ENCODE measurements around the gene TCERG1L.
"Not testable (repeated sequence)": the region's sequence is repeated elsewhere in the genome, so short reads cannot be mapped to it uniquely, and the experiment has no call there.

Gene TCERG1L

DNA sequence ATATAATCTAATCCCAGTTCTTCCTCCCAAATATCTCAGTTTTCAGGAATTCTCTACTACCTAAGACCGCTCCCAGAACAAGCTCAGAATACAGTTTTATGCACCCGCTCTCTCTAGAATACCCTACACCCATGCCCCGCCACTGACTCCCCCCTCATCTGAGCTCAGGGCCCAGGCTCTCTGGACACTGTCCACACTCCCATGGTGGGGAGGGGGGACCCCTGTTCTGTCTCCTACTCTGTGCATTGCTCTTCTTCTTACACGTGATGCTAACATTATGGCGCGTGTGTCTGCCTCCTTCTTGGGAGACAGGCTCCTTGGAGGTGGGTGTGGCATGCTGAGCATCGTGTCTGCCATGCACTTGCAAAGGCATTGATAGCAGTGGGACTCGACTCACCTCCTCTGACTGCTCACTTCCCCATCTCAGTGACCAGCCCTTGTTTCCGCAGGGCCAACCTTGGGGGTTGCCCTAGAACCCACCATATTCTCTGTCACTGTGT lies 127.9 kb downstream of the TCERG1L start:
- DNase-seq (ENCODE audit: low read depth): no peak

DNA sequence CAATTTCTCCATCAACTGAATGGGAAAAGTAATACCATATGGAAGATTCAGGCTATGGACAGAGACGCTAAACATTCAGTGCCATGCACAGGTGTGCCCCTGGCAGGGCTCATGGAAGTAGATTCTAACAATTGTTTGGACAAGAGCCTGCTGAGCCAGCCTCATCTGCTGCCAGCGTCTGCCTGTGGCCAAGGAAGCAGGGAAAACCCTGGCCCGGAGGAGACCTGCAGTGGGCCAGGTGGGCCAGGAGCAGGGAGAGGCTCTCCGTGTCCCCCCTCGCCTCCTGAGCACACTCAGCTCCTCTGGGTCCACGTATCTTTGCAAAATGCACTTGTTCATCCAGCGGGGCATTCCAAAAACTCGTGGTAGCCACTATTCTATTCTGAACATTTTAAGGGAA lies 130.1 kb downstream of the TCERG1L start:
- no peak for DNase-seq (ENCODE audit: low read depth)

DNA sequence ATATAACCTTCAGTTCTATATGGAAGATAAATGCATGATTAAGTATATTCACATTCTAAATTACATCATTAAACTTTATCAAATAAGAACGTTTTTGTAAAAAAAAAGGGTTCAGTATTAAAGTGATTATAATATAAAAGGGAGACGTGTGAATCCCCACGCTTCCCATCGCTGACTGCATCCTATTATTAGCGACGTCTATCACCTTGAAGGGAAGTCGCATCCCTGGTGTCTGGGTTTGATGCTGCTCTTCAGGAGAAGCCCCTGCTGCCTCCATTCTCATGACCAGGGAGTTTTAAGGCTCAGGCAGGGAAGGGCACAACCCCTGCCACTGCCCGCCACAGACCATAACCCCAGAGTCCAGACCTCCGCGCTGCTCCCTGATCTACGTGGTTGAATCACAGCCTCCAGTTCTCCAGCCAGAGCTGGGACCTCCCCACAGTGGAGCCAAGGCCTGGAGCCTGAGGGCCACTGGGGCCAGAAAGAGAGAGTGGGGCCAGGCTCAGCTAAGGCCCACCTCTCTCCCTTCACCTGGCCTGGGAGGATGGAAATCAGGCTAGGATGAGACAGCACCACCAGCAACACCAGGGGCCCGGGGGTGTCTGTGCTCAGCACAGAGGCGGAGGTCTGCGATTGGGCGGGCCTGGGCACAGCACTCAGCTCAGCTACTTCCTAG lies 130.6 kb downstream of the TCERG1L start:
- no peak for DNase-seq (ENCODE audit: low read depth)

DNA sequence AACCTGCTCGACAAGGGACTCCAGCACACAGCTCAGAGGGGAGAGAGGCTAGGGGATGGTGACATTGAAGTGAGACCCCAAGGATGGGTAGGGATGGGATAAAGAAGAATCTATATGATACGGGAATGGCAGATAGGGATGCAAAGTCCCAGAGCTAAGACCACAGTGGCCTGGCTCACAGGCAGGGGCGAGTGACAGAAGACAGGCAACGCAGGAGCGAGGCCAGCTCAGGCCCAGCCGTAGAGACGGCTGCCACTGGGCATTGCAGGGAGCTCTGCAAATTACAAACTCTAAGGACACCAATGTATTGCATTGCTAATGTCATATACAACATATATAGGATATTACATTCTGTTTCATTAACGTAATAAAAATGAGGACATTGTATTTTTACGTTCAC lies 131.4 kb downstream of the TCERG1L start:
- DNase-seq (ENCODE audit: low read depth): no peak

DNA sequence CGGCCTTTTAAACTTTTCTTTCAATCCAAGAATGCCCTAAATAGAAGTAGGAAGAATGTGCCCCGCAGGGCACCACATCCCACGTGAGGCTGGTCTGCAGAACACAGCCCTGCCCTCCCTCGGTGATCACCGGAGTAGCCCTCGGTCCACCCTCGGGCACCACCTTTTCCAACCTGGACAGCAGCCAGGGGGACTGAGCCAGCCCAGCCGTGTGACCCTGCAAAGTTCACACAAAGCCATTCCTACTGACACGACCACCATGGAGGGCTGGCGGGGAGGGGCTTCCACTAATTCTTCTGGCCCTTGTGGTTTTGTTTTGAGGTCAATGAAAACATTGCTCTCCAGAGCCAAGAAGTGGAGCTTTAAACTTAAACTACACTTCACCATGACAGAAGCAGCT lies 132.2 kb downstream of the TCERG1L start:
- no peak for DNase-seq (ENCODE audit: low read depth)

DNA sequence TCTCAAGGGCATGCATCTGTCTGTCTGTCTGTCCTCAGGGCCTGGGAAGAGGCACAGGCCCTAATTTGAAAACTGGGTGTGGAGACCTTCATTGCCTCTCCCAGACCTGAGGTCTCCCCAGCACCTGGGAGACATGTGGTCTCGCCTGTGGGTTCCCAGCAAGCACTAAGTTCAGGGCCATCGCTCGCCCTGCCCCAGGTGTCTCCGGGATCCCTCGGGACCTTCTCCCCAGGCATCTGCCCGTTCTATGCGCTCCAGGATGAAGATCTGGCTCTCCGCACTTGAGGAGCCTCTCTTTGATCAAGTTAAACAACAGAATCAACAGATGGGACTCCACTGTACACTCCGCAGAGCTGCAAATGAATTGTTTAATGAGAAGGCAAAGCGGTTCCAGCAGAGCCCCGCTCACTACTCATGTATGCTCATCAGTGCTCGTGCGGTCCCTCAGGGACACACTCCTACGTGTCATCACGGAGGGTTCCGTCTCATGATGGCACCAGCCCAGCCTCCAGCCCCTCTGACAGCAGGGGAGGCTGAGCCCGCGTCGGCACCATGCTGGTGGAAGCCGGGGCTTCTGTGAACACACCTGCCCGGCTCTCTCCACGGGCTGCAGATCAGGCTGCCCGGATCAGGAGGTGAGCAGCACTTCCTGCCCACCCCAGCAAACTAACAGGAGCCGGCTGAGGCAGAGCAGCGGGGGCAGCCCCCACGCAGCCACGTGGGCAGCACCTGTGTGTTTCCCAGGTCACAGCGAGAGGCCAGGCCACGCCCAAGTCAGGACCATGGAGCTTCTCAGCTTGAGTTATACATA lies 132.8 kb downstream of the TCERG1L start:
- DNase-seq (ENCODE audit: low read depth): no peak

DNA sequence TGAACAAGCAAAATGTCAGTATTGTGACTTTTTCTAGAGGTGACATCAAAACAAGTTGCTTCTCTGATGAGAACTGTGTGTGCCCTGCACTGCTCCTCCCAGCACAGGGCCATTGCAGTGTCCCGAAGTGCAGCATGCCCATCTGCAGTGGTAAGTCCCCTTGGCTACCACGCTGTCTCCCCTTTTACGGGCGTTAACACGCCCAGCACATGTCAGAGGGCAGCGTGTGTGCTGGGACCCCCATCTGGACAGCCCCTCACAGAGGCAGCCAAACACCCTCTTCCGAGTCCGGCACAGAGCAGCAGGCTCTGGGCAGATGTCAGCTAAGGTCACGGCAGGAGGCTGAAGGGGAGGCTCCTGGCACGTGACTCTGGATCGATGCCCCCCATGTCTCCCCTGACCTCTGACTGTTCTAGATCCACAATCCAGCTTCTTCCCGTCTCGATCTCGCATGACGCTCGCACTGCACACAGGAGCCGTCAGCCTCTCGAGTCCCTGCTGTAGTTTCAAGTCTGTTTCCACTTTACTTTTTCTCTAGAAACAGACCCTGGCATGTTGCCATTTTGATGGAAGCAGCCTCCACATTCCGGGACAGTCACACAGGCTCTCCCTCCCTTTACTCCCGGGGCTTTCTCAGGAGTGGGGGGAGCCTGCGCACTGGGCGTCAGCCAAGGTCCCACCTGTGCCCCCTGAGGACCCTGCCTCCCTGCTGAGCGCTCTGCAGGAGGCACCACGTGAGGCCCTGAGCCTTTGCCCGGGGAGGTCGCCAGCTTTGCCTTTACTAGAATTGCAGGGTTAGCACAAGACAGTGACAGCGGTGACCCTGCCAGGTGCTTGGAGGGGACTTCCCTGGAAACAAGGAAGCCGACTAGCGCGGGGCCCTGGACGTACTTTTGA lies 133.8 kb downstream of the TCERG1L start:
- no peak for DNase-seq (ENCODE audit: low read depth)

DNA sequence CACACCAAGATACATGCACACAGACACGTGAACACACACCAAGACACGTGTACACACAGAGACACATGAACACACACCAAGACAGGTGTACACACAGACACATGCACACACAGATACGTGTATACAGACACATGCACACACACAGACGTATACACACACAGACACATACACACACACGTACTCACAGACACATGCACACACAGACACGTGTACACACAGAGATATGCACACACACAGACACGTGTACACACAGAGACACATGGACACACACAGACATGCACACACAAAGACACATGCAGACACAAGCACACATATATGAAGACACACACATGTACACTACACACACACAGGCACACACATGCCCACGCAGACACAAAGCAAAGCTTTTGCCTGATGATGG lies 134.6 kb downstream of the TCERG1L start:
- DNase-seq (ENCODE audit: low read depth): no peak

DNA sequence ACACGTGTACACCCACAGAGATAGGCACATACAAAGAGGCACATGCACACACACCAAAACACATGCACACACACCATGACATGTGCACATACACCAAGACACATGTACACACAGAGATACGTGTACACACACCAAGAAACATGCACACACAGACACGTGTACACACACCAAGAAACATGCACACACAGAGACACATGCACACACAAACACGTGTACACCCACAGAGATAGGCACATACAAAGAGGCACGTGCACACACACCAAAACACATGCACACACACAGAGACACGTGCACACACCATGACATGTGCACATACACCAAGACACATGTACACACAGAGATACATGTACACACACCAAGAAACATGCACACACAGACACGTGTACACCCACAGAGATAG lies 135.2 kb downstream of the TCERG1L start:
- not testable (repeated sequence) for DNase-seq (ENCODE audit: low read depth)

DNA sequence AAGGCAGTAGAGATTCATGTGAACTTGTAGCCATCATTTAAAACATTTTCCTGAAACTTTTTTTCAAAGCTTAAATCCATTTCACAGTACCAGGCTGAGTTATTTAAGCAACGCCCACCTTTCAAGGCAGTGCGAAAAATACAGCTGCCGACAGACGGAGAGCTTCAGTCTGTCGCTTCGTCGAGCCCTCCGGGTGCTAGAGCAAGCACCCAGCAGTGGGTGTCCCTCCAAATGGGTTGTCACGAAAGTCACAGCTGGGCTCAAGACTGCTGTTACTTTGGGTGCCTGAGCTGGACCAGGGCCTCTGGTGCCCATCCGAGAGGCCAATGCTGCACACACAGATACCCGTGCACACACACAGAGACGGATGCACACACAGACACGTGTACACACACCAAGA lies 135.6 kb downstream of the TCERG1L start:
- no peak for DNase-seq (ENCODE audit: low read depth)

DNA sequence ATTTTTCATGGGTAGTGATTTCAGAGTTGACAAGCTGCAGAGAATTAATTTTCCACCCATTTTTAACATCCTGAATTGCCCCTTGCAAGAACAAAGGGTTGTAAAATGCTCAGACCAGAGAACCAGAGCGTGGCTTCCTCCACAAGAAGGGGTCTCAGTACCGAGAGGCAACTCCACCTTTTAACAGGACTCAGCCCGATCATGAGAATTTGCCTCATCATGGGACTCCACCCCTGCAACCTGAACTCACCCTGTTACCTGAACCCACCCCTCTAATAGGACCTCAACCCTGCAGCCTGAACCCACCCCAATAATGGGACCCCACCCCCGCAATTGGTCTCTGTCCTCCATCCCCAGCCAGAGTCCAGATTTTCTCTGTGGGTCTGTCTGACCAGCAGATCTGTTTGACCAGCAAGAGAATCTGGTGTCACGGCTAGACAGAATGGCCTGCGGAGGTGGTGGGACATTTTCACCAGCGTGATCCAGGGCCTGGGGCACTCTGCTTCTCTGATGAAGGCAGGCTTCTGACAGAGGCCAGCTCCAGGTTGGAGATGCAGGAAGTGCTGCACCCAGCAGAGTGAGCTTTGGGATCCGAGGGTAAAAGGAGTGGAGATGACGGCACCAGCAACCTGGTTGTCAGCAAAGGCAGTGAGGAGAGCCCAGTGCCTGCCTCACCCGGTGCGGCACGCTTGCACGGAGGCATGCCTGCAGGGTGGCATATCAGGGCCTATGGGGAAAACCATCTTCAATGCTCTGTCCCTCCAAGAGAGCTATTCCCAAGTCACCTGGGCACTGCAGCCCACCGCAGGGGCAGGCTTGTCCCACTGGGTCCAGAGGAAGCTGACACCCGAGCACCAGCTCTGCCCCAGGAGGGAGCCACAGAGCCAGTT lies 136.6 kb downstream of the TCERG1L start:
- DNase-seq (ENCODE audit: low read depth): no peak

DNA sequence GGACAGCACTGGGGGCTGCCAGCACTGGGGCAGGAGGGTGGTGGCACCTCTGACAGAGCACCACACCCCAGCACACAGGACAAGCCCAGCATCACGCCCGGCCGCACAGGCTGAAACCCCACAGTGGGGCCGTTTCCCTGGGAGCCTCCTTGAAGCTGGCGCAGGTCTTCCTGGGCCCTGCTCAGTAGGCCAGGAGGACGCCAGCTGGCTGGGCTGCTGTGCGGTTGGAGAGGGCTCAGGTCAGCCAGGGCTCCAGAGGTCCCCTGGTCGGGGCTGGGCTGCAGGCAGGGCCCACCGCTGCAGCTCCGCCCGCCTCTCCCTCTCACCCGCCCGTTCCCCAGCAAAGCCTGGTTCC lies 137.3 kb downstream of the TCERG1L start:
- DNase-seq (ENCODE audit: low read depth): no peak

DNA sequence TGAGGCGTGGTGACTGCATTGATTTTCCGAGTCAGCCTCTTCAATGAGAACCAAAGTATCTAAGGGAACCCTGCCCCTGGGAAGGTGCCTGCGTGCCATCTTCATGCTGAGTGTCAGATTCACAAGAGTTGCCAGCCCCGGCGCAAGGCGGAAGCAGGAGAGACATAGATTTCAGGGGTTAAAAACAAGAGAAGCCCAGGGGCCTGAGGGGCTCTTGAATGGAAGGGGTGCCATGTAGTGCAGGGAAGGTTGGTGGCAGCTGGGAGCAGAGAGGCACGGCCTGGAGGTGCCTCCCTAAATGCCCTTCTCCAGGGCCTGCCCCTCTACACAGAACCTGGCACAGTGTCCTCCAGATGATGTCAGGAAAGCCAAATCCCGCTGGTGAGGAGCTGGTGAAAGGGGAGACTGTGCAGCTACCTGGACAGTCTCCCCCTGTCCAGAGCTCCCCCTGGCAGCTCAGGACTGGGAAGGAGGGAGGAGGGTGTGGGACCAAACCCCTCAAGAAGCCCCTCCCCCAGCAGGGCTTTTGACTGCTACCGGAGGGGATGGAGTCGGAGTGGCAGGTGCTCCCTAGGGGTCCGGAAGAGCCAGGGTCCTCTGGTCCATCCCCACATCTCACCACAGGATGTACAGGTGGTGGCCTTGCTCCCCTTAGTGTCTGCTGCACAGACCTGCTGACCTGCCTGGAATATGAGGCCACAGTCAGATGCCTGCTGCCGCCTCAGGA lies 137.9 kb downstream of the TCERG1L start:
- DNase-seq (ENCODE audit: low read depth): no peak

DNA sequence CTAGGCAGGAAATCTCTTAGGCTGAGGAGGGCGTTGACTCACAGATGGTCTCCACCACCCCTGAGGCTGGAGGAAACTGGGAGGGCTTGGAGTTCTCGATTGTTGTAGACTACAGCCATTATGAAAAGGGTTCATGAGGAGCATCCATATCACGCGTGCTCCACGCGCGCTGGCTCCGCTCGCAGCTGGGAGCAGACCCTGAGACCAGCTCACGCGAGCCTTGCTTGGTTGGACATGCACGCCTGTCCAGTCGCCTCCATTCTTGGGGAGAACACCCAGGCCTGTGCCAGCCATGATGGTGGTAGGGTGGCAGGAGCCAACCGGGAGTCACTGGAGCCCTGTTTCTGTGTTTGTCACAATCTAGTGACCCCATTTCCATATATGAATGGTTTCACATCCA lies 139.1 kb downstream of the TCERG1L start:
- no peak for DNase-seq (ENCODE audit: low read depth)

DNA sequence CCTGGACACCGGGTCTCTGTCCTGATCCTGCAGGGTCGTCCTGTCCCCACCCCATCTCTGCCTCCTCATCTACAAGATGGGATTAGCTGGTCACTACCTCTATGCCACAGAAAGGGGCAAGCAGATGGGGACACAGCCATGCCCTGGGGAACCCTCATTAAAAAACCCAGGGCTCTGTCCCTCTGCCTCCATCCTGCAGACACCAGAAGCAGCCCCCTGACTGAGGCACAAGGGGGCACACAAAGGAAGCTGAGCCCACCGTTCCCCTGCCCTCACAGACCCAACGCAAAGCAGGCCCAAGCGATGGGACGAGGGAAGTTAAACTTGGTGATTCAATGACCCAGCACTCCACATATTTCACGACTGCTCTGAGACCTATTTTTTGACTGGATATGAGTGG lies 142.4 kb downstream of the TCERG1L start:
- DNase-seq (ENCODE audit: low read depth): no peak

DNA sequence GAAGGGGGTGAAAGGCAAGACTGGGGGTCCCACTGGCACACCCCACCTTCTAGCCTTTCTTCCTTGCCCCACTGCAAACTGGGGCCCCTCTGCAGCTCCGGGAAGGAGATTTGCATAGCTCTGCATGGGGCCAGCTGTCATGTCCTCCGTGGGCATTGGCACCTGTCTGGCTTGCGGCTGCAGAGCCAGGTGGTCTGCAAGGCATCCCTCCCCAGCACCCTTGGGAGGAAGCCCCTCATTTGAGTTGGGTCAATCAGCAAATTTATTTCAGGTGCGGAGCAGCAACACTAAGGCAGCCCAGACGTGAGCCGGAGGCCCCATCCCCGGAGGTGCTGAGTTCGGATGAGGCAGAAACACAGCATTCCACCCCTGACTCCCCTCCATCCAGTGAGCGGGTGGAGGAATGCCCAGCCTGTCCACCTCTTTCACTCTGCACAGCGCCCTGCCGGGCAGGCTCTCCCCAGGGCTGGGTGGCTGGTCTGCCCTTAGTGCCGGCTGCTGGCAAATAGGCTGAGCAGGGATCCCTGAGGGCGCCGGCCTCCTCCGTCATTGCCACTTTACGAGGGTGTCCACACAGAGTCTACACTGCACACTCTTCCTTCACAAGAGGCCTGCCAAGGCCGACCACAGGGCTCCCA lies 143.2 kb downstream of the TCERG1L start:
- no peak for DNase-seq (ENCODE audit: low read depth)

DNA sequence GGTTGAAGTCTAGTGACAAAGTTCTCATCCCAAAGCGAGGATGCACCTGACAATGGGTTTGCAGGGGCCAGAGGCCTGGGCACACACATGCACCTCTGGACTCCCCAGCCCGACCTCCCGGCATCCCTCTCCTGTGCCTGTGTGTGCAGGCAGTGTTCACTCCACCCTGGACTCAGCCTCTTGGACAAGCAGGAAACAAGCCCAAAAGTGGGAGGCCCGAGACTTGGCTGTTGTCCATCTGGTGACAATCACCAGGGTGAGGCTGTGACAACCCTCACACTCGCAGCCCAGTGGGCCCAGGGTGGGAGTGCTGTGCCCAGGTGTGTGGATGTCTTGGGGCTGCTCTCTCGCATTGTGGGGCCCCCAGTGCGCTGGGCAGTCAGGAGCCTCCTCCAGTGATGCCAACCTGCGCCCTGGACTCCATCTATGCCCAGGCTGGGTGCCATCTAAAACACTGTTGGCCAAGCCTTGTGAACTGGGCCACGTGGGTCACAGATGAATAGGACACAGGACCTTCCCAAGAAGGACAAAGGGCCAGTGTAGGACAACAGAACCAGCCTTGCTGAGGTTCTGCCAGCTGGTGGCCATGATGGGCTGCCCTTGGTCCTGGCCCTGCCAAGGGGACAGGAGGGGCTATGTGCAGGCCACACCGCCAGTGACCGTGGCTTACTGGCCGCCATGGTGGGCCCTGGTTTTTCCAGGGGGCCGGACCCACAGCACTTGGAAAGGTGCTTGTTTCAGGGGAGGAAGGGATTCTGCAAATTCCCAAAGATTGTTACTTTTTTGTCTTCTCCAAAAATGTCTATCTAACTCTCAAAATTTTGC lies 144.3 kb downstream of the TCERG1L start:
- DNase-seq (ENCODE audit: low read depth): no peak

DNA sequence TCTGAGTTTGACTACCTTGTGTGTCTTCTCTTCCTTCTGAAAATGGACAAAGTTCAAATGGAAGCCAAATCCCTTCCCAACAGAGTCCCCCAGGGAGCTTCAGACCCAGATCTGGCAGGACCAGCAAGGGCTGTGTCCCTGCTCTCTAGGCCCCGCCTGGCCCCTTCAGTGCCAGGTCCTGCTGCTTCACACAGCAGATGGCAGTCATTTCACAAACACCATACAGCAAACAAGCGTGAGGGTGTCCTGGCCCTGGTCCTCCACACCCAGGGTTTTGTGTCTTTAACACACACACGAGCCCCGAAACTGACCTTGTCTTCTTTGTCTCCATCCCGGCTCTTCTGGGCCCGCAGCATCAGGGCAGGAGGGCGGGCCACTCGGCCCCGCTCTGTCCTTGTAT lies 145.0 kb downstream of the TCERG1L start:
- no peak for DNase-seq (ENCODE audit: low read depth)

DNA sequence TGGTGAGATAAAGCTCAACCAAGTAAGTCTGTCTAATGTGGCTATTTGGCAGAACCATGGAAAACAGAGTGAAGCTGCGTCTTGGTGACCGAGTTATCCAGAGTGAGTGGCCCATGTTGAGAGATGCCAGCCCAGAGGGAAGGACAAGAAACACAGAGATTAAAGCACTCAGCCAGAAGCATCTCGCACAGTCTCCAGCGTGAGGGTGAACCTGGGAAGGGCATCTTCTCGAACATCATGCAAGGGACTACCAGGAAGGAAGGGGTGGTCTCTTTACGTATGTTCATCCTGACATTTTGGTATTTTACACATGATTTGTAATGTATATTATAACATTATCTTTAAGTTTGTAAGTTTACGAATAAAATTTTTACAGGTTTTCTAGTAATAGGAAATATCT lies 146.4 kb downstream of the TCERG1L start:
- no peak for DNase-seq (ENCODE audit: low read depth)

Data from activated gamma-delta T cell treated with anti-CD3 and anti-CD28 coated beads, Interleukin-2, amount 50 U/mL, for 16 hours (primary cell).